Neural cell (in vitro differentiated cells): Measurements from ENCODE around the gene UNC13B. TPM values are rescaled to one million over a fixed set of nuclear protein-coding genes. Genes with fewer than 3 reads are reported as not detected.

Experiments used
- H2AFZ ChIP-seq: fragments of 200-600, 300-800 bp; sonication (generic), shearing (Covaris generic); 2 replicates; pipeline ENCODE4 v1.6.0; 2014; ENCODE audit warnings: low read depth, mild to moderate bottlenecking, antibody characterized with exemption, low read length, moderate library complexity
- H3F3A ChIP-seq: fragments of 200-600 bp; shearing (Covaris generic); 2 replicates; pipeline ENCODE4 v1.6.1; 2016; ENCODE audit warnings: mild to moderate bottlenecking, moderate library complexity, mixed read lengths, antibody characterized with exemption, low read length; ENCODE audit not compliant: insufficient read depth, poor library complexity, severe bottlenecking
- H3K27ac ChIP-seq: fragments of 200-600, 300-800 bp; sonication (generic), shearing (Covaris generic); 2 replicates; pipeline ENCODE4 v1.5.1; 2014; ENCODE audit warnings: mild to moderate bottlenecking, low read length, moderate library complexity
- H3K27me3 ChIP-seq: fragments of 300-800, 200-600 bp; sonication (generic), shearing (Covaris generic); 2 replicates; pipeline ENCODE4 v1.6.0; 2014; ENCODE audit warnings: mild to moderate bottlenecking, low read depth, low read length, moderate library complexity; ENCODE audit not compliant: insufficient read depth
- H3K36me3 ChIP-seq: fragments of 300-800, 200-600 bp; sonication (generic), shearing (Covaris generic); 2 replicates; pipeline ENCODE4 v1.5.1; 2014; ENCODE audit warnings: mild to moderate bottlenecking, antibody characterized with exemption, low read length, moderate library complexity; ENCODE audit not compliant: insufficient read depth
- H3K4me2 ChIP-seq: fragments of 300-800, 200-600 bp; sonication (generic), shearing (Covaris generic); 2 replicates; pipeline ENCODE4 v1.6.0; 2014; ENCODE audit warnings: mild to moderate bottlenecking, low read length
- H3K4me3 ChIP-seq: fragments of 300-800, 200-600 bp; sonication (generic), shearing (Covaris generic); 2 replicates; pipeline ENCODE4 v1.5.1; 2014; ENCODE audit warnings: mild to moderate bottlenecking, low read length, moderate library complexity
- H3K79me2 ChIP-seq: fragments of 200-600 bp; shearing (Covaris generic); replicated peaks from 2 replicates; pipeline ENCODE4 v1.6.0; 2014; ENCODE audit warnings: mild to moderate bottlenecking, low read length, moderate library complexity; ENCODE audit not compliant: insufficient read depth
- H3K9ac ChIP-seq: fragments of 300-800, 200-600 bp; sonication (generic), shearing (Covaris generic); 2 replicates; pipeline ENCODE4 v1.6.1; 2016; ENCODE audit warnings: mild to moderate bottlenecking, low read length, mixed read lengths
- H3K9me2 ChIP-seq: fragments of 200-600 bp; shearing (Covaris generic); 2 replicates; pipeline ENCODE4 v1.6.1; 2016; ENCODE audit warnings: mild to moderate bottlenecking, low read length, mixed read lengths; ENCODE audit not compliant: insufficient read depth
- H3K9me3 ChIP-seq: fragments of 200-600, 300-800 bp; sonication (generic), shearing (Covaris generic); 2 replicates; pipeline ENCODE4 v1.6.1; 2016; ENCODE audit warnings: mild to moderate bottlenecking, mixed run types, low read length, moderate library complexity, mixed read lengths
- H4K20me1 ChIP-seq: fragments of 200-600 bp; shearing (Covaris generic); 2 replicates; pipeline ENCODE4 v1.6.1; 2016; ENCODE audit warnings: mild to moderate bottlenecking, mixed run types; ENCODE audit not compliant: insufficient read depth
- EP300 ChIP-seq: fragments of 450-650 bp; conservative IDR thresholded peaks from 2 replicates; pipeline ENCODE4 v1.6.1; 2014; ENCODE audit warnings: antibody characterized with exemption, mild to moderate bottlenecking, moderate library complexity; ENCODE audit not compliant: poor library complexity, severe bottlenecking
- EZH2 ChIP-seq: fragments of 200-600, 300-800 bp; shearing (Covaris generic), sonication (generic); IDR thresholded peaks from 2 replicates; pipeline ENCODE4 v1.6.1; 2014; ENCODE audit warnings: antibody characterized with exemption, low read length, borderline replicate concordance, mild to moderate bottlenecking; ENCODE audit not compliant: insufficient read depth, poor library complexity, severe bottlenecking
- MXI1 ChIP-seq: fragments of 450-650 bp; conservative IDR thresholded peaks from 2 replicates; pipeline ENCODE4 v1.6.1; 2014; ENCODE audit warnings: antibody characterized with exemption, mild to moderate bottlenecking; ENCODE audit not compliant: poor library complexity, severe bottlenecking
- POLR2AphosphoS5 ChIP-seq: IDR thresholded peaks from 2 replicates; pipeline ENCODE4 v1.6.1; 2012
- RAD21 ChIP-seq: fragments of 450-650 bp; conservative IDR thresholded peaks from 2 replicates; pipeline ENCODE4 v1.6.1; 2014; ENCODE audit warnings: antibody characterized with exemption, mild to moderate bottlenecking, moderate library complexity
- REST ChIP-seq: IDR thresholded peaks from 2 replicates; pipeline ENCODE4 v1.6.1; 2012; ENCODE audit warnings: borderline replicate concordance
- SMC3 ChIP-seq: fragments of 450-650 bp; conservative IDR thresholded peaks from 2 replicates; pipeline ENCODE4 v1.6.1; 2014; ENCODE audit warnings: antibody characterized with exemption, mild to moderate bottlenecking, moderate library complexity; ENCODE audit not compliant: poor library complexity
- TAF1 ChIP-seq: IDR thresholded peaks from 2 replicates; pipeline ENCODE4 v1.6.1; 2012; ENCODE audit warnings: low read depth
- polyA plus RNA-seq: library from polyadenylated mRNA; depleted of rRNA; stranded (reverse); fragments of >200 nt; gene quantifications from 2 replicates; pipeline ENCODE4 v1.2.3, GENCODE V29; 2014
- TF ChIP-seq, protein P1 (sequence below): fragments of 450-650 bp; IDR thresholded peaks from 2 replicates; pipeline ENCODE4 v1.5.1; 2014; ENCODE audit warnings: antibody characterized with exemption, mild to moderate bottlenecking, moderate library complexity; ENCODE audit not compliant: poor library complexity, severe bottlenecking

Gene UNC13B
- polyA plus RNA-seq, 1 donor from 2014 or later = 37.2 TPM

GRCh38 chr9:35426627-35427026 is 264.8 kb downstream of the UNC13B start:
- Histone ChIP-seq H3K4me2 (no peak overlapping the region), H3K9me3 (no peaks in the 10 kb centered on the region), H3K36me3 (no peaks in the 10 kb centered on the region), H3F3A (no peaks in the 10 kb centered on the region), H3K4me3 (no peak overlapping the region), H3K27me3 (no peaks in the 10 kb centered on the region), H3K79me2 (no peaks in the 10 kb centered on the region), H2AFZ (no peak overlapping the region), H3K9me2 (no peaks in the 10 kb centered on the region), H3K27ac (no peak overlapping the region), H3K9ac (no peak overlapping the region), H4K20me1 (no peaks in the 10 kb centered on the region)
- TF ChIP-seq, protein P1, sequence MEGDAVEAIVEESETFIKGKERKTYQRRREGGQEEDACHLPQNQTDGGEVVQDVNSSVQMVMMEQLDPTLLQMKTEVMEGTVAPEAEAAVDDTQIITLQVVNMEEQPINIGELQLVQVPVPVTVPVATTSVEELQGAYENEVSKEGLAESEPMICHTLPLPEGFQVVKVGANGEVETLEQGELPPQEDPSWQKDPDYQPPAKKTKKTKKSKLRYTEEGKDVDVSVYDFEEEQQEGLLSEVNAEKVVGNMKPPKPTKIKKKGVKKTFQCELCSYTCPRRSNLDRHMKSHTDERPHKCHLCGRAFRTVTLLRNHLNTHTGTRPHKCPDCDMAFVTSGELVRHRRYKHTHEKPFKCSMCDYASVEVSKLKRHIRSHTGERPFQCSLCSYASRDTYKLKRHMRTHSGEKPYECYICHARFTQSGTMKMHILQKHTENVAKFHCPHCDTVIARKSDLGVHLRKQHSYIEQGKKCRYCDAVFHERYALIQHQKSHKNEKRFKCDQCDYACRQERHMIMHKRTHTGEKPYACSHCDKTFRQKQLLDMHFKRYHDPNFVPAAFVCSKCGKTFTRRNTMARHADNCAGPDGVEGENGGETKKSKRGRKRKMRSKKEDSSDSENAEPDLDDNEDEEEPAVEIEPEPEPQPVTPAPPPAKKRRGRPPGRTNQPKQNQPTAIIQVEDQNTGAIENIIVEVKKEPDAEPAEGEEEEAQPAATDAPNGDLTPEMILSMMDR = no peak
- TF ChIP-seq SMC3 = no peak
- no peak for TF ChIP-seq REST
- TF ChIP-seq POLR2AphosphoS5 = no peak
- TF ChIP-seq RAD21 = no peak
- TF ChIP-seq EP300 = no peak
- no peak for TF ChIP-seq EZH2
- no peak for TF ChIP-seq TAF1
- TF ChIP-seq MXI1 = no peak

DNA sequence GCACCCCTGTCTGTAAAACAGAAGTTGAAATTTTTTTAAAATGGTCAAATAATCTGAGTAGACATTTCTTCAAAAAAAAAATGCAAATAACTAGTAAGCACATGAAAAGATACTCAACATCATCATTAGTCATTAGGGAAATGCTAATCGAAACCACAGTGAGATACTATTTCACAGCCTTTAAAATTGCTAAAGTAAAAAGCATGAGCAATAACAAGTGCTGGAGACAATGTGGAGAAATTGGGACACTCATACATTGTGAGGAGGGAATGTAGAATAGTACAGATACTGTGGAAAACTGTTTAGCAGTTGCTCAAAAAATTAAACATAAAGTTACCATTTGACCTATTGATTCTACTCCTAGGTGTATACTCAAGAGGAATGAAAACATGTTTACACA is 269.7 kb downstream of the UNC13B start:
- Histone ChIP-seq H3K79me2 (no peaks in the 10 kb centered on the region), H3K9me2 (no peaks in the 10 kb centered on the region), H2AFZ (no peak overlapping the region), H3K36me3 (no peaks in the 10 kb centered on the region), H3K27ac (no peak overlapping the region), H3K9ac (no peak overlapping the region), H4K20me1 (no peaks in the 10 kb centered on the region), H3K4me2 (no peak overlapping the region), H3F3A (no peaks in the 10 kb centered on the region), H3K4me3 (no peak overlapping the region), H3K9me3 (no peaks in the 10 kb centered on the region), H3K27me3 (no peaks in the 10 kb centered on the region)
- TF ChIP-seq RAD21 (no peak), TAF1 (no peak), REST (no peak), POLR2AphosphoS5 (no peak), EZH2 (no peak), EP300 (no peak)
